ENCODE data around the gene ST8SIA1. TPM values are rescaled to one million over a fixed set of nuclear protein-coding genes. Genes with fewer than 3 reads are reported as not detected.

ST8SIA1 gene
- total and polyA plus RNA-seq, 9 donors = 0.69 to 18.1 (median 4.1) TPM

DNA sequence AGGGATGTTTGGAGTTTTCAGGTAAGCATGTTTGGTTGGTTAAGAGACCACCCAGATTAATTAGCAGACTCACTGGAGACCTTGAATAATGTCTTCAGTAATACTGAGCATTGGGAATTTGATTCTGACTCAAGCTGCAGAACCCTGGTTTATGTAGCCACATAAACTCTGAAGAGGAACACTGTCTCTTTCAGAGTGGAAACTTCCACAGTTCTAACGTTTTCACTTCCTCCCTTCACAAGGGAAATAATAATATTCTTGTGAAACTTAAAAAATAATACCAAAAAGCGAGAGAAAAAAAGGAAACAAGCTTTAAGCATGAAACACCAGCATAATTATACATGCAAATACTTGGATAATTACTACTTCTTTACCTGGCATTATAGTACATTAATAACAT, 40.0 kb upstream of the ST8SIA1 start:
- DNase-seq = no peak
- Histone ChIP-seq H3K27me3 (no peaks in the 10 kb centered on the region), H3K9me3 (no peaks in the 10 kb centered on the region), H3K4me1 (ENCODE audit: insufficient read depth) (no peaks in the 10 kb centered on the region), H3K4me3 (no peak overlapping the region), H3K27ac (no peak overlapping the region), H3K36me3 (no peaks in the 10 kb centered on the region)
- WGBS, 3 donors = 54 to 58% (median 56%) methylated on average over 2 of the region's 2 CpGs
- intact Hi-C loops (cut with DNase I) = no loop called here
- TF ChIP-seq POLR2A (IDR thresholded peaks at IDR 0.05) (no peak), EP300 (IDR thresholded peaks at IDR 0.05) (no peak)
- TF ChIP-seq, protein P1, sequence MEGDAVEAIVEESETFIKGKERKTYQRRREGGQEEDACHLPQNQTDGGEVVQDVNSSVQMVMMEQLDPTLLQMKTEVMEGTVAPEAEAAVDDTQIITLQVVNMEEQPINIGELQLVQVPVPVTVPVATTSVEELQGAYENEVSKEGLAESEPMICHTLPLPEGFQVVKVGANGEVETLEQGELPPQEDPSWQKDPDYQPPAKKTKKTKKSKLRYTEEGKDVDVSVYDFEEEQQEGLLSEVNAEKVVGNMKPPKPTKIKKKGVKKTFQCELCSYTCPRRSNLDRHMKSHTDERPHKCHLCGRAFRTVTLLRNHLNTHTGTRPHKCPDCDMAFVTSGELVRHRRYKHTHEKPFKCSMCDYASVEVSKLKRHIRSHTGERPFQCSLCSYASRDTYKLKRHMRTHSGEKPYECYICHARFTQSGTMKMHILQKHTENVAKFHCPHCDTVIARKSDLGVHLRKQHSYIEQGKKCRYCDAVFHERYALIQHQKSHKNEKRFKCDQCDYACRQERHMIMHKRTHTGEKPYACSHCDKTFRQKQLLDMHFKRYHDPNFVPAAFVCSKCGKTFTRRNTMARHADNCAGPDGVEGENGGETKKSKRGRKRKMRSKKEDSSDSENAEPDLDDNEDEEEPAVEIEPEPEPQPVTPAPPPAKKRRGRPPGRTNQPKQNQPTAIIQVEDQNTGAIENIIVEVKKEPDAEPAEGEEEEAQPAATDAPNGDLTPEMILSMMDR (IDR thresholded peaks at IDR 0.05) = no peak

DNA sequence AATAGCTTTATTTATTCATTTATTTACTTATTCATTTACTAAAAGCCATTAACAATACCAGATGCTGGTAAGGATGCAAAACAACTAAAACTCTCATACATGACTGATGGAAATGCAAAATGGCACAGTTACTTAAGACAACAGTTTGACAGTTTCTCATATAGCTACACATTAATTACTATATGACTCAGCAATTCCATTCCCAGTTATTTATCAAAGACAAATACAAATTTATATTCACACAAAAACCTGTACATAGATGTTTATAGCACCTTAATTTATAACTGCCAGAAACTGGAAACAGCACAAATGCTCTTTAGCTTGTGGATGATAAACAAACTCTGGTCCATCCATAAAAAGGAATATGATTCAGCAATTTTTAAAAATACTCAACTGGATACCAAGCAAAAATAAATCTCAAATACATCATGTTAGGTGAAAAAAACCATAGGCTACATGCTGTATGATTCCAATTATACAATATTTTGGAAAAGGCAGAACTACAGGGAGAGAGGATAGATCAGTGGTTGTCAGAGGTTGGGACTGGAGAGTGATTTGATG, 37.9 kb upstream of the ST8SIA1 start:
- TF ChIP-seq, protein P1 (IDR thresholded peaks at IDR 0.05) = no peak
- TF ChIP-seq POLR2A (IDR thresholded peaks at IDR 0.05) (no peak), EP300 (IDR thresholded peaks at IDR 0.05) (no peak)
- no peaks in the 10 kb centered on the region for H3K9me3 ChIP-seq
- no peak overlapping the region for H3K4me3 ChIP-seq
- H3K27ac ChIP-seq = no peak overlapping the region
- H3K36me3 ChIP-seq = no peaks in the 10 kb centered on the region
- intact Hi-C loops (cut with DNase I) = no loop called here
- H3K27me3 ChIP-seq = no peaks in the 10 kb centered on the region
- H3K4me1 ChIP-seq (ENCODE audit: insufficient read depth) = no peaks in the 10 kb centered on the region
- no peak for DNase-seq

DNA sequence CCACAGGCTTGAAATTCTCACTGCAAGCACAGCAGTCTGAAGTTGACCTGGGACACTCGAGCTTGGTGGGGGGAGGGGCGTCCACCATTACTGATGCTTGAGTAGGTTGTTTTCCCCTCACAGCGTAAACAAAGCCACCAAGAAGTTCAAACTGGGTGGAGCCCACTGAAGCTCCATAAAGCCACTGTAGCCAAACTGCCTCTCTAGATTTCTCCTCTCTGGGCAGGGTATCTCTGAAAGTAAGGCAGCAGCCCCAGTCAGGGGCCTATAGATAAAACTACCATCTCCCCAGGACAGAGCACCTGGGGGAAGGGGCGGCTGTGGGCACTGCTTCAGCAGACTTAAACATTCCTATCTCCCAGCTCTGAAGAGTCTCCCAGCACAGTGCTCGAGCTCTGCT, 31.7 kb upstream of the ST8SIA1 start:
- intact Hi-C loops (cut with DNase I) = no loop called here
- Histone ChIP-seq H3K27me3 (no peaks in the 10 kb centered on the region), H3K9me3 (no peaks in the 10 kb centered on the region), H3K4me3 (no peak overlapping the region), H3K27ac (no peak overlapping the region), H3K36me3 (no peaks in the 10 kb centered on the region), H3K4me1 (ENCODE audit: insufficient read depth) (no peaks in the 10 kb centered on the region)
- TF ChIP-seq, protein P1 (IDR thresholded peaks at IDR 0.05) = no peak
- TF ChIP-seq EP300 (IDR thresholded peaks at IDR 0.05) (no peak), POLR2A (IDR thresholded peaks at IDR 0.05) (no peak)
- no peak for DNase-seq
- 65 to 70% (median 67%) methylated on average over 5 of the region's 5 CpGs for WGBS, 3 donors

DNA sequence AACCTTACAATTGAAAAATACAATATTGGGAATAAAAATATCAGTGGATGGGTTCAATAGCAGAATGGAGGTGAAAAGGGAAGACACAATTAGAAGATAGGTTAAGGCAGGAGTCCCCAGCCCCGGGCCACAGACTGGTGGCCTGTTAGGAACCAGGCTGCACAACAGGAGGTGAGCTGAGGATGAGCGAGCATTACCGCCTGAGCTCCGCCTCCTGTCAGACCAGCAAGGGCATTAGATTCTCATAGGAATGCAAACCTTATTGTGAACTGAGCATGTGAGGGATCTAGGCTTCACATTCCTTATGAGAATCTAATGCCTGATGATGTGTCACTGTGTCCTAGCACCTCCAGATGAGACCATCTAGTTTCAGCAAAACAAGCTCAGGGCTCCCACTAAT, 27.3 kb upstream of the ST8SIA1 start:
- Histone ChIP-seq H3K4me1 (ENCODE audit: insufficient read depth) (no peaks in the 10 kb centered on the region), H3K36me3 (no peaks in the 10 kb centered on the region), H3K27ac (no peak overlapping the region), H3K9me3 (no peaks in the 10 kb centered on the region), H3K4me3 (no peak overlapping the region), H3K27me3 (no peaks in the 10 kb centered on the region)
- no peak for DNase-seq
- intact Hi-C loops (cut with DNase I) = no loop called here
- TF ChIP-seq POLR2A (IDR thresholded peaks at IDR 0.05) (no peak), EP300 (IDR thresholded peaks at IDR 0.05) (no peak)
- TF ChIP-seq, protein P1 (IDR thresholded peaks at IDR 0.05) = no peak
- 74 to 80% (median 78%) methylated on average over 4 of the region's 4 CpGs for WGBS, 3 donors

Data from ovary (tissue), 9 donors.